GM23338 (cell line): ENCODE data around the gene RGS19. TPM values are rescaled to one million over a fixed set of nuclear protein-coding genes. Genes with fewer than 3 reads are reported as not detected.

Source experiments
- ATAC-seq: fragments of 200-7000 bp; cut with Tn5 transposase; 3 replicates; pipeline ENCODE4 v1.9.1; 2020
- DNase-seq: peaks from one replicate; pipeline ENCODE4 v3.0.0-alpha.2; 2015; ENCODE audit warnings: low spot score
- H2AFZ ChIP-seq: fragments of 200-600 bp; sonication (generic); 2 replicates; pipeline ENCODE4 v1.8.0; 2016; ENCODE audit warnings: antibody characterized with exemption, mild to moderate bottlenecking, moderate library complexity
- H3F3A ChIP-seq: fragments of 200-600 bp; sonication (generic); replicated peaks from 2 replicates; pipeline ENCODE4 v1.8.0; 2017; ENCODE audit warnings: antibody characterized with exemption, mixed run types, low read depth
- H3K27ac ChIP-seq: fragments of 200-600 bp; sonication (generic); 2 replicates; pipeline ENCODE4 v1.6.1; 2016; ENCODE audit warnings: low read depth
- H3K27me3 ChIP-seq: fragments of 200-600 bp; sonication (generic); 2 replicates; pipeline ENCODE4 v1.8.0; 2016; ENCODE audit warnings: mild to moderate bottlenecking, mixed run types, moderate library complexity; ENCODE audit not compliant: insufficient read depth
- H3K36me3 ChIP-seq: fragments of 200-600 bp; sonication (generic); 2 replicates; pipeline ENCODE4 v1.8.0; 2016; ENCODE audit warnings: mild to moderate bottlenecking; ENCODE audit not compliant: insufficient read depth
- H3K4me1 ChIP-seq: fragments of 200-600 bp; sonication (generic); 2 replicates; pipeline ENCODE4 v1.8.0; 2016; ENCODE audit warnings: mild to moderate bottlenecking, moderate library complexity; ENCODE audit not compliant: insufficient read depth
- H3K4me2 ChIP-seq: fragments of 200-600 bp; sonication (generic); 2 replicates; pipeline ENCODE4 v1.7.1; 2017; ENCODE audit warnings: mixed run types
- H3K4me3 ChIP-seq: fragments of 200-600 bp; sonication (generic); 2 replicates; pipeline ENCODE4 v1.6.1; 2016; ENCODE audit warnings: mixed run types
- H3K79me2 ChIP-seq: fragments of 200-600 bp; sonication (generic); replicated peaks from 2 replicates; pipeline ENCODE4 v1.8.0; 2017; ENCODE audit warnings: mild to moderate bottlenecking; ENCODE audit not compliant: insufficient read depth
- H3K9me2 ChIP-seq: fragments of 200-600 bp; sonication (generic); 2 replicates; pipeline ENCODE4 v1.8.0; 2017; ENCODE audit not compliant: insufficient read depth
- H4K20me1 ChIP-seq: fragments of 200-600 bp; sonication (generic); replicated peaks from 2 replicates; pipeline ENCODE4 v1.8.0; 2017; ENCODE audit warnings: mild to moderate bottlenecking; ENCODE audit not compliant: insufficient read depth
- H3K27ac Mint-ChIP-seq: 2 replicates; pipeline ENCODE4 v1.8.0; 2020; ENCODE audit warnings: inconsistent platforms, mild to moderate bottlenecking, moderate library complexity, mixed read lengths
- H3K27me3 Mint-ChIP-seq: 3 replicates; pipeline ENCODE4 v1.8.0; 2022; ENCODE audit warnings: low read depth, mild to moderate bottlenecking, moderate library complexity, mixed read lengths, inconsistent platforms; ENCODE audit not compliant: insufficient read depth, poor library complexity
- H3K36me3 Mint-ChIP-seq: 3 replicates; pipeline ENCODE4 v1.8.0; 2021; ENCODE audit warnings: low read depth, mild to moderate bottlenecking, inconsistent platforms, moderate library complexity, mixed read lengths
- H3K4me1 Mint-ChIP-seq: 3 replicates; pipeline ENCODE4 v1.8.0; 2020; ENCODE audit warnings: mild to moderate bottlenecking, inconsistent platforms, mixed read lengths
- H3K4me3 Mint-ChIP-seq: 3 replicates; pipeline ENCODE4 v1.8.0; 2021; ENCODE audit warnings: moderate library complexity, mild to moderate bottlenecking, inconsistent platforms, mixed read lengths
- H3K9me3 Mint-ChIP-seq: 3 replicates; pipeline ENCODE4 v1.8.0; 2020; ENCODE audit warnings: moderate library complexity, mild to moderate bottlenecking, inconsistent platforms, mixed read lengths
- CREB1 ChIP-seq: fragments of 250-450 bp; sonication (Bioruptor Pico); IDR thresholded peaks from 2 replicates; pipeline ENCODE4 v1.5.0; 2020; ENCODE audit warnings: low read depth, mild to moderate bottlenecking, moderate library complexity
- EZH2phosphoT487 ChIP-seq: fragments of 200-600 bp; sonication (generic); IDR thresholded peaks from one replicate; pipeline ENCODE4 v1.8.1; 2018; ENCODE audit warnings: antibody characterized with exemption; ENCODE audit not compliant: unreplicated experiment
- JUNB ChIP-seq: IDR thresholded peaks from one replicate; pipeline ENCODE4 v1.6.1; 2016; ENCODE audit warnings: antibody characterized with exemption; ENCODE audit not compliant: unreplicated experiment
- NANOG ChIP-seq: IDR thresholded peaks from 2 replicates; pipeline ENCODE4 v1.6.1; 2016; ENCODE audit warnings: antibody characterized with exemption, borderline replicate concordance
- POLR2AphosphoS5 ChIP-seq: IDR thresholded peaks from 2 replicates; pipeline ENCODE4 v1.6.1; 2016; ENCODE audit warnings: antibody characterized with exemption, low read depth
- ZNF114 ChIP-seq: fragments of 250-450 bp; sonication (Bioruptor Pico); IDR thresholded peaks from 2 replicates; pipeline ENCODE4 v1.5.0; 2020; ENCODE audit warnings: mild to moderate bottlenecking, moderate library complexity
- ZNF331 ChIP-seq: fragments of 250-450 bp; sonication (Bioruptor Pico); IDR thresholded peaks from 2 replicates; pipeline ENCODE4 v1.5.0; 2020; ENCODE audit warnings: low read depth, mild to moderate bottlenecking, moderate library complexity
- polyA plus RNA-seq: library from polyadenylated mRNA; unstranded; fragments of >200 nt; fragmentation: Nextera tagmentation; extraction: Ambion mirVana; gene quantifications from 2 replicates; pipeline ENCODE4 v1.2.1, GENCODE V29; 2016
- total RNA-seq: library from RNA; depleted of rRNA; stranded (reverse); fragments of >200 nt; shearing (Covaris generic); gene quantifications from 2 replicates; pipeline ENCODE4 v1.2.3, GENCODE V29; 2014
- TF ChIP-seq, protein P1 (sequence below): fragments of 250-450 bp; sonication (Bioruptor Pico); IDR thresholded peaks from 2 replicates; pipeline ENCODE4 v1.5.0; 2020; ENCODE audit warnings: mild to moderate bottlenecking, moderate library complexity
- TF ChIP-seq, protein P2 (sequence below): IDR thresholded peaks from one replicate; pipeline ENCODE4 v1.6.1; 2018; ENCODE audit warnings: antibody characterized with exemption; ENCODE audit not compliant: unreplicated experiment
- TF ChIP-seq, protein P3 (sequence below): IDR thresholded peaks from 2 replicates; pipeline ENCODE4 v1.6.1; 2016; ENCODE audit warnings: antibody characterized with exemption

Gene RGS19
- total and polyA plus RNA-seq, 2 experiments from 2014 or later = 13.1 to 19.7 TPM

DNA sequence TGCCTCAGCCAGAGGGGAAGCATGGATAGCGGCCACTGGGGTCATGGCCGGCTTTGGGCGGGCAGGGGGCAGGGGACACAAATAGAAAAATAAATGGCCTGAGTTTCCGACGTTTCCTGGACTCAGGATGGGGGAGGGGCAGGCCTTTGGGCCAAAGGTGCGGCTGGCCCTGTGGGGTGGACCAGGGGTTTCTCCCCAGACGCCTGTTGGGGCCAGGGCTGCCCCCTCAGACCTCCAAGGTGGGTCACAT is 22.8 kb downstream of the RGS19 start (continued):
- TF ChIP-seq, protein P1, sequence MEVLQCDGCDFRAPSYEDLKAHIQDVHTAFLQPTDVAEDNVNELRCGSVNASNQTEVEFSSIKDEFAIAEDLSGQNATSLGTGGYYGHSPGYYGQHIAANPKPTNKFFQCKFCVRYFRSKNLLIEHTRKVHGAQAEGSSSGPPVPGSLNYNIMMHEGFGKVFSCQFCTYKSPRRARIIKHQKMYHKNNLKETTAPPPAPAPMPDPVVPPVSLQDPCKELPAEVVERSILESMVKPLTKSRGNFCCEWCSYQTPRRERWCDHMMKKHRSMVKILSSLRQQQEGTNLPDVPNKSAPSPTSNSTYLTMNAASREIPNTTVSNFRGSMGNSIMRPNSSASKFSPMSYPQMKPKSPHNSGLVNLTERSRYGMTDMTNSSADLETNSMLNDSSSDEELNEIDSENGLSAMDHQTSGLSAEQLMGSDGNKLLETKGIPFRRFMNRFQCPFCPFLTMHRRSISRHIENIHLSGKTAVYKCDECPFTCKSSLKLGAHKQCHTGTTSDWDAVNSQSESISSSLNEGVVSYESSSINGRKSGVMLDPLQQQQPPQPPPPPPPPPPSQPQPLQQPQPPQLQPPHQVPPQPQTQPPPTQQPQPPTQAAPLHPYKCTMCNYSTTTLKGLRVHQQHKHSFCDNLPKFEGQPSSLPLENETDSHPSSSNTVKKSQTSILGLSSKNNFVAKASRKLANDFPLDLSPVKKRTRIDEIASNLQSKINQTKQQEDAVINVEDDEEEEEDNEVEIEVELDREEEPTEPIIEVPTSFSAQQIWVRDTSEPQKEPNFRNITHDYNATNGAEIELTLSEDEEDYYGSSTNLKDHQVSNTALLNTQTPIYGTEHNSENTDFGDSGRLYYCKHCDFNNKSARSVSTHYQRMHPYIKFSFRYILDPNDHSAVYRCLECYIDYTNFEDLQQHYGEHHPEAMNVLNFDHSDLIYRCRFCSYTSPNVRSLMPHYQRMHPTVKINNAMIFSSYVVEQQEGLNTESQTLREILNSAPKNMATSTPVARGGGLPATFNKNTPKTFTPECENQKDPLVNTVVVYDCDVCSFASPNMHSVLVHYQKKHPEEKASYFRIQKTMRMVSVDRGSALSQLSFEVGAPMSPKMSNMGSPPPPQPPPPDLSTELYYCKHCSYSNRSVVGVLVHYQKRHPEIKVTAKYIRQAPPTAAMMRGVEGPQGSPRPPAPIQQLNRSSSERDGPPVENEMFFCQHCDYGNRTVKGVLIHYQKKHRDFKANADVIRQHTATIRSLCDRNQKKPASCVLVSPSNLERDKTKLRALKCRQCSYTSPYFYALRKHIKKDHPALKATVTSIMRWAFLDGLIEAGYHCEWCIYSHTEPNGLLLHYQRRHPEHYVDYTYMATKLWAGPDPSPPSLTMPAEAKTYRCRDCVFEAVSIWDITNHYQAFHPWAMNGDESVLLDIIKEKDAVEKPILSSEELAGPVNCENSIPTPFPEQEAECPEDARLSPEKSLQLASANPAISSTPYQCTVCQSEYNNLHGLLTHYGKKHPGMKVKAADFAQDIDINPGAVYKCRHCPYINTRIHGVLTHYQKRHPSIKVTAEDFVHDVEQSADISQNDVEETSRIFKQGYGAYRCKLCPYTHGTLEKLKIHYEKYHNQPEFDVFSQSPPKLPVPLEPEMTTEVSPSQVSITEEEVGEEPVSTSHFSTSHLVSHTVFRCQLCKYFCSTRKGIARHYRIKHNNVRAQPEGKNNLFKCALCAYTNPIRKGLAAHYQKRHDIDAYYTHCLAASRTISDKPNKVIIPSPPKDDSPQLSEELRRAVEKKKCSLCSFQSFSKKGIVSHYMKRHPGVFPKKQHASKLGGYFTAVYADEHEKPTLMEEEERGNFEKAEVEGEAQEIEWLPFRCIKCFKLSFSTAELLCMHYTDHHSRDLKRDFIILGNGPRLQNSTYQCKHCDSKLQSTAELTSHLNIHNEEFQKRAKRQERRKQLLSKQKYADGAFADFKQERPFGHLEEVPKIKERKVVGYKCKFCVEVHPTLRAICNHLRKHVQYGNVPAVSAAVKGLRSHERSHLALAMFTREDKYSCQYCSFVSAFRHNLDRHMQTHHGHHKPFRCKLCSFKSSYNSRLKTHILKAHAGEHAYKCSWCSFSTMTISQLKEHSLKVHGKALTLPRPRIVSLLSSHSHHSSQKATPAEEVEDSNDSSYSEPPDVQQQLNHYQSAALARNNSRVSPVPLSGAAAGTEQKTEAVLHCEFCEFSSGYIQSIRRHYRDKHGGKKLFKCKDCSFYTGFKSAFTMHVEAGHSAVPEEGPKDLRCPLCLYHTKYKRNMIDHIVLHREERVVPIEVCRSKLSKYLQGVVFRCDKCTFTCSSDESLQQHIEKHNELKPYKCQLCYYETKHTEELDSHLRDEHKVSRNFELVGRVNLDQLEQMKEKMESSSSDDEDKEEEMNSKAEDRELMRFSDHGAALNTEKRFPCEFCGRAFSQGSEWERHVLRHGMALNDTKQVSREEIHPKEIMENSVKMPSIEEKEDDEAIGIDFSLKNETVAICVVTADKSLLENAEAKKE (CRISPR knock-in tag) = no peak
- TF ChIP-seq ZNF331 (CRISPR knock-in tag) (no peak), CREB1 (no peak)

DNA sequence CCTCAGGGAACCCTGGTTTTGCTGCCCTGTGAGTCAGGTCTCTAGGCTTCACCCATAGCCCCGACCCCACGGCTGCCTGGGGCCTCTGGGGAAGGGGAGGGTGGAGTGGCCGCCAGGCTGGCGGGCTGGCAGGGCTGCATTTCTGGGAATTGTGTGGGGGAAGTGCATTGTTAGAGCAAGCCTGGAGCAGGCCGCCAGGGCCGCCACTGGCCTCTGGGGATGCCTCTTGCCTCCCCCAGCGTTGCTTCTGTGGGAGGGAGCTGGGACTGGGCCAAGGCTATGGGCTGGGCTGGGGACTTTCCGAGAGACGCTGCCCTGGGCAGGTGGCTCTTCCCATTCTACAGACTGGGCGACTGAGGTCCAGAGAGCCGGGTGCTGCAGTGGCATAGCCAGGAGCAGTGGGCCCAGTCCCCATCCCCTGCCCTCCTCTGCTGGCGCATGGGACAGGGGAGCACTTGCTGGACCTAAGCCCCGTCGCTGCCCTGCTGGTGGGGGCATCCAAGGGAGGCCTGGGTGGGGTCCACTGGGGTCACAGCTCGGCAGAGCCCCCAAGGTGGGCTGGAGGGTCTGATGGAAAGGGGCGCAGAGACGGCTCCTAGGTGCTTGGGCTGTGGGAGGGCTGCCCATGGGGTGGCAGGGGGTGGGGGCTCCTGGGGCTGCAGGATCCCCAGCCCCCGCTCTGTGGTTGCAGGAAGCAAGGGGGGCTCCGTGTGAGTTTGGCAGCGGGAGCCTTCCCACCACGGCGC is 23.3 kb downstream of the RGS19 start:
- peaks cover 27% of the 10 kb centered on the region for H3K27me3 Mint-ChIP-seq
- DNase-seq = peak; percentile 26
- Histone ChIP-seq H3F3A (no peaks in the 10 kb centered on the region), H3K36me3 (no peaks in the 10 kb centered on the region), H3K4me2 (no peak overlapping the region), H2AFZ (no peak overlapping the region), H3K9me2 (no peaks in the 10 kb centered on the region), H3K27ac (no peak overlapping the region), H3K27me3 (peaks cover under 1% of the 10 kb centered on the region; the same call in 1 of the 2 replicates), H3K4me3 (no peak overlapping the region), H4K20me1 (no peaks in the 10 kb centered on the region), H3K4me1 (peaks cover 6% of the 10 kb centered on the region; the same call in 1 of the 2 replicates), H3K79me2 (no peaks in the 10 kb centered on the region)
- peaks cover 32% of the 10 kb centered on the region for H3K4me1 Mint-ChIP-seq
- H3K4me3 Mint-ChIP-seq = no peak overlapping the region
- H3K9me3 Mint-ChIP-seq = no peaks in the 10 kb centered on the region
- H3K27ac Mint-ChIP-seq = no peak overlapping the region
- H3K36me3 Mint-ChIP-seq = no peaks in the 10 kb centered on the region
- no peak for ATAC-seq
- TF ChIP-seq JUNB (no peak), POLR2AphosphoS5 (no peak), CREB1 (no peak), EZH2phosphoT487 (no peak), ZNF331 (CRISPR knock-in tag) (no peak), ZNF114 (no peak), NANOG (no peak)
- TF ChIP-seq, protein P2, sequence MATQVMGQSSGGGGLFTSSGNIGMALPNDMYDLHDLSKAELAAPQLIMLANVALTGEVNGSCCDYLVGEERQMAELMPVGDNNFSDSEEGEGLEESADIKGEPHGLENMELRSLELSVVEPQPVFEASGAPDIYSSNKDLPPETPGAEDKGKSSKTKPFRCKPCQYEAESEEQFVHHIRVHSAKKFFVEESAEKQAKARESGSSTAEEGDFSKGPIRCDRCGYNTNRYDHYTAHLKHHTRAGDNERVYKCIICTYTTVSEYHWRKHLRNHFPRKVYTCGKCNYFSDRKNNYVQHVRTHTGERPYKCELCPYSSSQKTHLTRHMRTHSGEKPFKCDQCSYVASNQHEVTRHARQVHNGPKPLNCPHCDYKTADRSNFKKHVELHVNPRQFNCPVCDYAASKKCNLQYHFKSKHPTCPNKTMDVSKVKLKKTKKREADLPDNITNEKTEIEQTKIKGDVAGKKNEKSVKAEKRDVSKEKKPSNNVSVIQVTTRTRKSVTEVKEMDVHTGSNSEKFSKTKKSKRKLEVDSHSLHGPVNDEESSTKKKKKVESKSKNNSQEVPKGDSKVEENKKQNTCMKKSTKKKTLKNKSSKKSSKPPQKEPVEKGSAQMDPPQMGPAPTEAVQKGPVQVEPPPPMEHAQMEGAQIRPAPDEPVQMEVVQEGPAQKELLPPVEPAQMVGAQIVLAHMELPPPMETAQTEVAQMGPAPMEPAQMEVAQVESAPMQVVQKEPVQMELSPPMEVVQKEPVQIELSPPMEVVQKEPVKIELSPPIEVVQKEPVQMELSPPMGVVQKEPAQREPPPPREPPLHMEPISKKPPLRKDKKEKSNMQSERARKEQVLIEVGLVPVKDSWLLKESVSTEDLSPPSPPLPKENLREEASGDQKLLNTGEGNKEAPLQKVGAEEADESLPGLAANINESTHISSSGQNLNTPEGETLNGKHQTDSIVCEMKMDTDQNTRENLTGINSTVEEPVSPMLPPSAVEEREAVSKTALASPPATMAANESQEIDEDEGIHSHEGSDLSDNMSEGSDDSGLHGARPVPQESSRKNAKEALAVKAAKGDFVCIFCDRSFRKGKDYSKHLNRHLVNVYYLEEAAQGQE = no peak
- TF ChIP-seq, protein P3, sequence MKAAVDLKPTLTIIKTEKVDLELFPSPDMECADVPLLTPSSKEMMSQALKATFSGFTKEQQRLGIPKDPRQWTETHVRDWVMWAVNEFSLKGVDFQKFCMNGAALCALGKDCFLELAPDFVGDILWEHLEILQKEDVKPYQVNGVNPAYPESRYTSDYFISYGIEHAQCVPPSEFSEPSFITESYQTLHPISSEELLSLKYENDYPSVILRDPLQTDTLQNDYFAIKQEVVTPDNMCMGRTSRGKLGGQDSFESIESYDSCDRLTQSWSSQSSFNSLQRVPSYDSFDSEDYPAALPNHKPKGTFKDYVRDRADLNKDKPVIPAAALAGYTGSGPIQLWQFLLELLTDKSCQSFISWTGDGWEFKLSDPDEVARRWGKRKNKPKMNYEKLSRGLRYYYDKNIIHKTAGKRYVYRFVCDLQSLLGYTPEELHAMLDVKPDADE = no peak
